Measurements from ENCODE around the gene CTTNBP2.

DNA sequence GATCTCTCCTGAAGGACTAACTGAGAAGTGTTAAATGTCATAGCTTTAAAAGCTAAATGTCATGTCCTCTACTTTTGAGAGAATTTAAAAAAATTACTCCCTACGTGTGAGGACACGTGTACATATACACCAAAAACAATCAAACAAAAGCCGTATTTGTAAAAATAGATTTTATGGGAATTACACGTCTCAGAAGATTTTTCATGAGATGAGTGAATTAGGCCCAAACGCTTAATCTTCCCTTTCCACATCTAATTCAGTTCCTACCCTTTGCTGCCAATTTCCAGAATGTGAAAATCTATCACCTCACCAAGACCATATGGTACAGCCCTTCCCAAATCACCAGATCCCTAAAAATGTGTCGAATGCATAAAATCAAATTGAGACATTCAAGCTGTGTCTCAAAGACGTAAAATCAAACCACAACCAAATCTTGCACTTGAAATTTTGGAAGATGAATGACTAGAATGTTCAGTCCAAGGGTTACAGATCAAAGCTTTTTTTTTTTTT lies 1.0 kb upstream of the CTTNBP2 start:
- TF ChIP-seq, protein P1, sequence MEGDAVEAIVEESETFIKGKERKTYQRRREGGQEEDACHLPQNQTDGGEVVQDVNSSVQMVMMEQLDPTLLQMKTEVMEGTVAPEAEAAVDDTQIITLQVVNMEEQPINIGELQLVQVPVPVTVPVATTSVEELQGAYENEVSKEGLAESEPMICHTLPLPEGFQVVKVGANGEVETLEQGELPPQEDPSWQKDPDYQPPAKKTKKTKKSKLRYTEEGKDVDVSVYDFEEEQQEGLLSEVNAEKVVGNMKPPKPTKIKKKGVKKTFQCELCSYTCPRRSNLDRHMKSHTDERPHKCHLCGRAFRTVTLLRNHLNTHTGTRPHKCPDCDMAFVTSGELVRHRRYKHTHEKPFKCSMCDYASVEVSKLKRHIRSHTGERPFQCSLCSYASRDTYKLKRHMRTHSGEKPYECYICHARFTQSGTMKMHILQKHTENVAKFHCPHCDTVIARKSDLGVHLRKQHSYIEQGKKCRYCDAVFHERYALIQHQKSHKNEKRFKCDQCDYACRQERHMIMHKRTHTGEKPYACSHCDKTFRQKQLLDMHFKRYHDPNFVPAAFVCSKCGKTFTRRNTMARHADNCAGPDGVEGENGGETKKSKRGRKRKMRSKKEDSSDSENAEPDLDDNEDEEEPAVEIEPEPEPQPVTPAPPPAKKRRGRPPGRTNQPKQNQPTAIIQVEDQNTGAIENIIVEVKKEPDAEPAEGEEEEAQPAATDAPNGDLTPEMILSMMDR (IDR thresholded peaks at IDR 0.05; ENCODE audit: low read length), result no peak
- TF ChIP-seq EZH2 (optimal IDR thresholded peaks at IDR 0.05; ENCODE audit: low read depth, low read length), result no peak
